Mucosa of rectum (tissue), 2 donors: ENCODE measurements around the gene TWF2.
A peak's percentile ranks its signal among the peaks of the same experiment; 100 is the strongest.
"Not testable (repeated sequence)": the region's sequence is repeated elsewhere in the genome, so short reads cannot be mapped to it uniquely, and the experiment has no call there.

Source experiments
- H3K27ac ChIP-seq, 2 donors: one replicate each; pipeline ENCODE4 v1.7.0; 2013; ENCODE audit warnings: inconsistent platforms in 2 of 2, low read depth in 2 of 2, low read length in 2 of 2
- H3K27me3 ChIP-seq, 2 donors: one replicate each; pipeline ENCODE4 v1.7.0; 2013; ENCODE audit warnings: low read length in 2 of 2; ENCODE audit not compliant: control insufficient read depth in 2 of 2, insufficient read depth in 2 of 2
- H3K36me3 ChIP-seq, 2 donors: one replicate each; pipeline ENCODE4 v1.7.0; 2013; ENCODE audit warnings: low read length in 2 of 2; ENCODE audit not compliant: control insufficient read depth in 2 of 2, insufficient read depth in 2 of 2
- H3K4me1 ChIP-seq, 2 donors: one replicate each; pipeline ENCODE4 v1.7.0; 2013; ENCODE audit warnings: low read length in 2 of 2, mild to moderate bottlenecking in 1 of 2; ENCODE audit not compliant: control insufficient read depth in 2 of 2, insufficient read depth in 2 of 2
- H3K4me3 ChIP-seq, 2 donors: one replicate each; pipeline ENCODE4 v1.7.0; 2013; ENCODE audit warnings: low read length in 2 of 2
- H3K9ac ChIP-seq, 2 donors: one replicate each; pipeline ENCODE4 v1.7.0; 2013; ENCODE audit warnings: low read length in 2 of 2, low read depth in 1 of 2, mild to moderate bottlenecking in 1 of 2
- H3K9me3 ChIP-seq, 2 donors: one replicate each; pipeline ENCODE4 v1.7.0; 2013; ENCODE audit warnings: low read length in 2 of 2; ENCODE audit not compliant: control insufficient read depth in 2 of 2
- donor health status: healthy.
- donor health status: Normal muscosa, but diverticular disease.

Gene TWF2

GRCh38 chr3:52277972-52278509 is 39.1 kb upstream of the TWF2 start:
- Histone ChIP-seq H3K4me1 (peaks cover 14 to 24% of the 10 kb centered on the region in 2 donors), H3K27ac (peak overlapping the region; percentile 99), H3K36me3 (peaks cover 0 to 10% of the 10 kb centered on the region in 2 donors), H3K4me3 (peak overlapping the region; percentile 96 to 97), H3K27me3 (no peaks in the 10 kb centered on the region), H3K9me3 (no peaks in the 10 kb centered on the region), H3K9ac (peak overlapping the region; percentile 98 to 99)

- peak overlapping the region; percentile 96 to 97 for H3K4me3 ChIP-seq
- H3K9ac ChIP-seq: peak overlapping the region; percentile 98 to 99
- H3K36me3 ChIP-seq: peaks cover 3 to 14% of the 10 kb centered on the region in 2 donors
- no peaks in the 10 kb centered on the region for H3K9me3 ChIP-seq
- no peaks in the 10 kb centered on the region for H3K27me3 ChIP-seq
- H3K4me1 ChIP-seq: peaks cover 14 to 27% of the 10 kb centered on the region in 2 donors
- H3K27ac ChIP-seq: peak overlapping the region; percentile 99
These were observed 38.4 kb upstream of the TWF2 start for GRCh38 chr3:52277071-52277964.

GRCh38 chr3:52274781-52275180 is 35.8 kb upstream of the TWF2 start:
- peaks cover 20 to 22% of the 10 kb centered on the region in 2 donors for H3K4me1 ChIP-seq
- H3K4me3 ChIP-seq, H3K27me3 ChIP-seq, H3K9ac ChIP-seq, H3K9me3 ChIP-seq, H3K27ac ChIP-seq: not testable (repeated sequence)
- peaks cover 3 to 15% of the 10 kb centered on the region in 2 donors for H3K36me3 ChIP-seq

GRCh38 chr3:52272831-52273230 is 33.9 kb upstream of the TWF2 start:
- Histone ChIP-seq H3K36me3 (peaks cover 15 to 31% of the 10 kb centered on the region in 2 donors), H3K27ac (no peak overlapping the region), H3K9me3 (no peaks in the 10 kb centered on the region), H3K4me1 (peaks cover 18 to 20% of the 10 kb centered on the region in 2 donors), H3K27me3 (no peaks in the 10 kb centered on the region), H3K4me3 (no peak overlapping the region), H3K9ac (no peak overlapping the region)

GRCh38 chr3:52272172-52272571 is 33.2 kb upstream of the TWF2 start:
- not testable (repeated sequence) for H3K9me3 ChIP-seq, H3K4me3 ChIP-seq, H3K27ac ChIP-seq, H3K27me3 ChIP-seq
- H3K9ac ChIP-seq: peak overlapping the region in 1 of 2 donors; percentile 24
- peaks cover 19 to 38% of the 10 kb centered on the region in 2 donors for H3K36me3 ChIP-seq
- H3K4me1 ChIP-seq: peaks cover 18% of the 10 kb centered on the region in 2 donors

GRCh38 chr3:52270252-52270754 is 31.3 kb upstream of the TWF2 start:
- H3K9ac ChIP-seq: no peak overlapping the region
- peaks cover 32 to 53% of the 10 kb centered on the region in 2 donors for H3K36me3 ChIP-seq
- peaks cover 7 to 8% of the 10 kb centered on the region in 2 donors for H3K4me1 ChIP-seq
- no peaks in the 10 kb centered on the region for H3K9me3 ChIP-seq
- H3K4me3 ChIP-seq: no peak overlapping the region
- H3K27me3 ChIP-seq: no peaks in the 10 kb centered on the region
- peak overlapping the region; percentile 32 to 54 for H3K27ac ChIP-seq

GRCh38 chr3:52269776-52270175 is 30.8 kb upstream of the TWF2 start:
- Histone ChIP-seq H3K27ac (peak overlapping the region; percentile 32 to 54), H3K4me3 (no peak overlapping the region), H3K9ac (no peak overlapping the region), H3K4me1 (peaks cover 5 to 8% of the 10 kb centered on the region in 2 donors), H3K9me3 (no peaks in the 10 kb centered on the region), H3K36me3 (peaks cover 33 to 57% of the 10 kb centered on the region in 2 donors), H3K27me3 (no peaks in the 10 kb centered on the region)

- H3K27ac ChIP-seq: no peak overlapping the region
- H3K36me3 ChIP-seq: peaks cover 49 to 64% of the 10 kb centered on the region in 2 donors
- H3K9me3 ChIP-seq: no peaks in the 10 kb centered on the region
- H3K27me3 ChIP-seq: no peaks in the 10 kb centered on the region
- no peak overlapping the region for H3K9ac ChIP-seq
- peaks cover 5 to 8% of the 10 kb centered on the region in 2 donors for H3K4me1 ChIP-seq
- no peak overlapping the region for H3K4me3 ChIP-seq
These were observed 29.1 kb upstream of the TWF2 start for GRCh38 chr3:52268036-52268435.

- Histone ChIP-seq H3K27me3 (no peaks in the 10 kb centered on the region), H3K36me3 (peaks cover 72 to 83% of the 10 kb centered on the region in 2 donors), H3K27ac (no peak overlapping the region), H3K4me1 (peaks cover 0 to under 1% of the 10 kb centered on the region in 2 donors), H3K9me3 (no peaks in the 10 kb centered on the region), H3K4me3 (no peak overlapping the region), H3K9ac (no peak overlapping the region)
These were observed 26.4 kb upstream of the TWF2 start for GRCh38 chr3:52265387-52265786.

- Histone ChIP-seq H3K9ac (no peak overlapping the region), H3K4me1 (no peaks in the 10 kb centered on the region), H3K9me3 (no peaks in the 10 kb centered on the region), H3K27me3 (no peaks in the 10 kb centered on the region), H3K4me3 (no peak overlapping the region), H3K27ac (no peak overlapping the region), H3K36me3 (peaks cover 83 to 89% of the 10 kb centered on the region in 2 donors)
These were observed 23.5 kb upstream of the TWF2 start for GRCh38 chr3:52262447-52262846.
